Lower lobe of right lung (tissue), 2 donors: ENCODE data around the gene NR6A1. TPM values are rescaled to one million over a fixed set of nuclear protein-coding genes. Genes with fewer than 3 reads are reported as not detected.

Source experiments
- ATAC-seq, 2 donors: fragments of 200-7000 bp; cut with Tn5 transposase; one replicate each; pipeline ENCODE4 v1.9.1; 2020 to 2022; ENCODE audit warnings: mild to moderate bottlenecking in 2 of 2, moderate library complexity in 2 of 2
- DNase-seq: peaks from one replicate; pipeline ENCODE4 v3.0.0-alpha.2; 2020
- H3K27ac ChIP-seq: fragments of 200-600 bp; one replicate; pipeline ENCODE4 v1.8.0; 2022
- H3K27me3 ChIP-seq: fragments of 200-600 bp; one replicate; pipeline ENCODE4 v1.8.0; 2022; ENCODE audit warnings: low read depth
- H3K36me3 ChIP-seq: fragments of 200-600 bp; one replicate; pipeline ENCODE4 v1.8.0; 2022; ENCODE audit warnings: mild to moderate bottlenecking
- H3K4me1 ChIP-seq: fragments of 200-600 bp; one replicate; pipeline ENCODE4 v1.8.0; 2022
- H3K4me3 ChIP-seq: fragments of 200-600 bp; one replicate; pipeline ENCODE4 v1.8.0; 2022; ENCODE audit warnings: mild to moderate bottlenecking
- H3K9me3 ChIP-seq: fragments of 200-600 bp; one replicate; pipeline ENCODE4 v1.8.0; 2022
- intact Hi-C: fragments of 100-400 bp; cut with DNase I; formaldehyde crosslinking; loops from one replicate; pipeline ENCODE4 v1.11.0; 2022
- total RNA-seq: library from RNA; stranded (reverse); fragmentation: NEBNext Ultra II Directional; extraction: Animal tissue kit (Norgen Biotek cat#: 25700); gene quantifications from one replicate; pipeline ENCODE4 v1.2.1, GENCODE V29; 2021
- TF ChIP-seq, protein P1 (sequence below): fragments of 200-600 bp; IDR thresholded peaks from one replicate; pipeline ENCODE4 v1.8.0; 2022; ENCODE audit warnings: antibody characterized with exemption, mild to moderate bottlenecking
- donor health status: DM: no; HTN: yes; CAD: no; lungs with severe emphysema.

NR6A1 gene
- total RNA-seq, 1 donor from 2014 or later = 4.5 TPM

DNA sequence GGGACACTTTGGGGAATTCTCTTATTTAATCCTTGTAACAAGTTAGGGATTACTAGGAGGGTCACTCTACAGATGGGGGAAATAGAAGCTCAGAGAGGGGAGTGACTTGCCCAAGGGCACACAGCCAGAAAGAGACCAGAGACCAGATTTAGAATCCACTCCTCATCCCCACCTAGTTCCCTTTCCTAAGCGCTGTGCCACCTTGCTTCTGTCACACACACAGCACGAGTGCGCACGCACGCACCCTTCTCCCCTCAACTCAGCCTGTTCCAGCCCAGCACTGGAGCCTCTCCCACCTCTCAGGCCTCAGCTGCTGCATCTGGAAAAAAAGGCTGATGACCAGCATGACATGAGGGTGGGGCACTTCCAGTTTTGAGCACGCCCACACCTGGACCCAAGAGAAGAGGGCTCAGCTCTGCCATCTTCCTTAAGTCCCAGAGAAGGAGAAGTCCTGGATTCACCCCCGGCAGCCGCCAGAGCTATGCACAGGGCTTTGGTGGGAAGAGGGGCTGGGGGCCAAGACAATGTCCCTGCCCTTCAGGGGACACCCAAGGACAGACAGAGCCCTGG lies 282.4 kb downstream of the NR6A1 start:
- Histone ChIP-seq H3K27ac (no peak overlapping the region), H3K4me3 (no peak overlapping the region), H3K9me3 (no peaks in the 10 kb centered on the region), H3K27me3 (peaks cover 45% of the 10 kb centered on the region), H3K36me3 (no peaks in the 10 kb centered on the region), H3K4me1 (no peaks in the 10 kb centered on the region)
- ATAC-seq = no peak
- TF ChIP-seq, protein P1, sequence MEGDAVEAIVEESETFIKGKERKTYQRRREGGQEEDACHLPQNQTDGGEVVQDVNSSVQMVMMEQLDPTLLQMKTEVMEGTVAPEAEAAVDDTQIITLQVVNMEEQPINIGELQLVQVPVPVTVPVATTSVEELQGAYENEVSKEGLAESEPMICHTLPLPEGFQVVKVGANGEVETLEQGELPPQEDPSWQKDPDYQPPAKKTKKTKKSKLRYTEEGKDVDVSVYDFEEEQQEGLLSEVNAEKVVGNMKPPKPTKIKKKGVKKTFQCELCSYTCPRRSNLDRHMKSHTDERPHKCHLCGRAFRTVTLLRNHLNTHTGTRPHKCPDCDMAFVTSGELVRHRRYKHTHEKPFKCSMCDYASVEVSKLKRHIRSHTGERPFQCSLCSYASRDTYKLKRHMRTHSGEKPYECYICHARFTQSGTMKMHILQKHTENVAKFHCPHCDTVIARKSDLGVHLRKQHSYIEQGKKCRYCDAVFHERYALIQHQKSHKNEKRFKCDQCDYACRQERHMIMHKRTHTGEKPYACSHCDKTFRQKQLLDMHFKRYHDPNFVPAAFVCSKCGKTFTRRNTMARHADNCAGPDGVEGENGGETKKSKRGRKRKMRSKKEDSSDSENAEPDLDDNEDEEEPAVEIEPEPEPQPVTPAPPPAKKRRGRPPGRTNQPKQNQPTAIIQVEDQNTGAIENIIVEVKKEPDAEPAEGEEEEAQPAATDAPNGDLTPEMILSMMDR = no peak
- intact Hi-C loops = no loop called here
- no peak for DNase-seq

DNA sequence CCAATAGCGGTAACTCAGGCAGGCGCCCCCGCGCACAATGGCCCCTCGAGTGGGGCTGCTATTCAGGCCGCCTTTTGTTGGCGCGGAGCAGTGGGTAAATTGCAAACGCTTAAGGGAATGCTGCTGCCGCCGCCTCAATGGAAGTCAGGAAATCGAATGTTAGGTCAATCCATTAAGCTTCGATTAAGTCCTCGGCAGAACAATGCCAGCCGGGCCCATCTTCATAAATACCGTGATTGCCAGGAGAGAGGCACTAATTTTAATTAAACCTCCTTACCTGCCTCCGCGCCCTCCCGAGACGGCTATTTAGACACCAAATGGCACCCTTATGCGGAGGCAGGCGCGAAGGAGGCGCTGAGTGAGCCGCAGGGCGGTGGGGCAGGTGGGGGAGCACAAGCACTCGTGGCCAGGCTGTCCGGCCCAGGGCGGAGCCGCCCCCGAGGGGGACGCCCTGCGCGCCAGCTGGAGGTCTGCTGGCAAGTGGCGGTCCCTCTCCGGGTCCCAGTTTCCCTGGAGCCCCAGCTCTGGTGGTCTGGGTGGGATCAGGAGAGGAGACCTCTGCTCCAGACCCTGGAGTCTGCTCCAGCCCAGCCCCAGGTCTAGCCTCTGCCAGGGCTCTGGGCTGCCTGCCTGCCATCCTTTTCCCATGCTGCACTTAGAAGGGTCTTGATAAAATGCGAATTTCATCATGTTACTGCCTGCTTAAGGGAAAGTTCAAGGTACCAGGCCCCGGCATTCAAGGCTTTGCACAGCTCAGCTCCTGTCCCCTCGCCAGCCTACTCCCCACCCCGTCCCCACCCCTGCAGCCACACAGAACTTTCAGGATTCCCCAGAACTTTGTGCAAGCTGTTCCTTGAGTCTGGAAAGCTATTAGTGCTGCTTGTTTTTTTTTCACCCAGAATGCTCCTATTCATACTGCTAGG lies 283.6 kb downstream of the NR6A1 start:
- TF ChIP-seq, protein P1 = no peak
- intact Hi-C loops = no loop called here
- Histone ChIP-seq H3K27ac (no peak overlapping the region), H3K9me3 (no peaks in the 10 kb centered on the region), H3K27me3 (peaks cover 45% of the 10 kb centered on the region), H3K4me3 (no peak overlapping the region), H3K36me3 (no peaks in the 10 kb centered on the region), H3K4me1 (no peaks in the 10 kb centered on the region)
- DNase-seq = no peak
- ATAC-seq = no peak

DNA sequence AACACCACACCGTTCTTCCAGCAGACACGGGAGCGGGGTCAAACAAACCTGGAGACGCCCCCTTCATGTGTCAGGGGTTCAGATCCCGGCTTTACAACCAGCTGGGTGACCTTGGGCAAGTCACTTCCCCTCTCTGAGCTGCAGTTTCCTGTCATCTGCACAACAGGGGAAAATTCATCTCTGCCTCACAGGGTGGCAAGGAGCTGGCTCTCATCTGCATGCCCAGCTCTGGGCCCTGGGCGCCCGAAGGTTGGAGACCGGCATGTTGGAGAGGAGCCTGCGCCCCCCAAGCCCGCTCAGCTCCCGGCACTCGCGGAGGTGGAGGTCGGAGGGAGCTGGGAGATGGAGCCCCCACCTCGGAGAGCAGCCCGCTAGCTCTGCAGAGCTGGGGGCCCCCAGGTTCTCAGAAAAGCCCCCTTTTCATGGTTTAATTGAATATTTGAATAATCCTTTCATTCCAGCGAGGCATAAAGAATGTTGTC lies 284.3 kb downstream of the NR6A1 start:
- DNase-seq (no peak), ATAC-seq (no peak)
- intact Hi-C loops = no loop called here
- Histone ChIP-seq H3K4me1 (no peaks in the 10 kb centered on the region), H3K36me3 (no peaks in the 10 kb centered on the region), H3K27me3 (peaks cover 49% of the 10 kb centered on the region), H3K27ac (no peak overlapping the region), H3K4me3 (no peak overlapping the region), H3K9me3 (no peaks in the 10 kb centered on the region)
- TF ChIP-seq, protein P1 = no peak

DNA sequence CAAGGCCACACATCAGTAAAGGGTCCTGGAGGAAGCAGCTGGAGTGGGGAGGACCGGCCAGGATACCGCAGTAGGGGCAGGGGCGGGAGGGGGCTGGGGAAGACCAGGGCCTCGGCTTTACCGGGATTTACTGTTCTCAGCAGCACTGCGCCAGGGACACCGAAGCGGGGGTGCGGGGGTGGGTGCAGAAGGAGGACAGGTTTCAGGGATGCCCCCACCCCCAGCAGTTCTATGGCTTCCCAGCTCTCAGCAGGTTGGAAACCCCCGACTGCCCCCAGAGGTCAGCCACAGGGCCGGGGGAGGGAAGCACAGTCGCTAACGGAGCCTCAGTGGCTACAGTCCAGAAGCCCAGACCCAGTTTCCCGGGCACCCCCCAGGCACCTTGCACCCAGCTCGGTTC lies 285.2 kb downstream of the NR6A1 start:
- H3K4me3 ChIP-seq = no peak overlapping the region
- H3K27ac ChIP-seq = no peak overlapping the region
- DNase-seq = no peak
- no peaks in the 10 kb centered on the region for H3K4me1 ChIP-seq
- H3K36me3 ChIP-seq = no peaks in the 10 kb centered on the region
- ATAC-seq = no peak
- TF ChIP-seq, protein P1 = no peak
- H3K9me3 ChIP-seq = no peaks in the 10 kb centered on the region
- intact Hi-C loops = no loop called here
- peaks cover 45% of the 10 kb centered on the region for H3K27me3 ChIP-seq

DNA sequence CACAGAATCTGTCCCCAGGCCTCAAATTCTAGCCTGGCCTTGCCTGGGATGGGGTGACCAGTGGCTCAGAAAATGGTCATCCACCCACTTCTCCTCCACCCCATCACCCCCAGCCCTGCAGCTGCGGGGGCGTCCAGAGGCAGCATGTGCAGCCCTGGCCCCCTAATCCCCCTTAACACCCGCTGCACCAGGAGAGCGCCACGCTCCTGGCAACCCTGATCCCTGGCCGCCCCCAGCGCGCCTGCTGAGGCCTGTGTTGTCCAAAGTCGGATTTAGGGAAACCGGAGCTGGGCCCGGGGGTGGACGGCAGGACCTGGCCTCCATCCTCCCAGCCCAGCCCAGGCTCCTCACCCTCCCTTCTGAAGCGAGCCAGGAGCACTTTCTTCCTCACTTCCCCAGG lies 285.9 kb downstream of the NR6A1 start:
- H3K4me3 ChIP-seq = no peak overlapping the region

More for the DNA sequence above, 285.9 kb downstream of the NR6A1 start:
- Histone ChIP-seq H3K27me3 (peaks cover 43% of the 10 kb centered on the region), H3K4me1 (no peaks in the 10 kb centered on the region), H3K36me3 (no peaks in the 10 kb centered on the region), H3K9me3 (no peaks in the 10 kb centered on the region), H3K27ac (no peak overlapping the region)
- ATAC-seq = no peak
- no peak for DNase-seq
- TF ChIP-seq, protein P1 = no peak
- intact Hi-C loops = no loop called here
